Lower leg skin (tissue), 4 donors: ENCODE data around the gene GLUD2. TPM values are rescaled to one million over a fixed set of nuclear protein-coding genes. Genes with fewer than 3 reads are reported as not detected.

Experiments
- DNase-seq, 2 donors: peaks; one replicate each; pipeline ENCODE4 v3.0.0-alpha.2; 2019; ENCODE audit warnings: low spot score in 2 of 2
- H3K4me3 ChIP-seq: fragments of 200-600 bp; sonication (generic); 2 replicates; pipeline ENCODE4 v1.5.1; 2017; ENCODE audit warnings: mild to moderate bottlenecking, low read depth; ENCODE audit not compliant: poor library complexity, severe bottlenecking
- POLR2A ChIP-seq, 2 donors: fragments of 450-650 bp; IDR thresholded peaks; one replicate each; pipeline ENCODE4 v1.6.1; 2016 to 2017; ENCODE audit warnings: antibody characterized with exemption in 2 of 2, mild to moderate bottlenecking in 1 of 2, moderate library complexity in 1 of 2
- WGBS, 2 donors: methylation state at CpG; one replicate each; pipeline ENCODE4 v1.1.5; 2018; 5-methylcytosine and 5-hydroxymethylcytosine counted together
- intact Hi-C: fragments of 100-400 bp; cut with DNase I; formaldehyde crosslinking; loops from one replicate; pipeline ENCODE4 v1.15.0; 2023; ENCODE audit warnings: low total_unique reads
- total RNA-seq, 4 donors: library from RNA; depleted of rRNA; stranded (reverse); fragments of >200 nt; gene quantifications; one replicate each; pipeline ENCODE4 v1.1.0, GENCODE V29; 2016
- TF ChIP-seq, protein P1 (sequence below), 3 donors: fragments of 450-650 bp; IDR thresholded peaks; one replicate each; pipeline ENCODE4 v1.5.1; 2016; ENCODE audit warnings: antibody characterized with exemption in 3 of 3, mild to moderate bottlenecking in 3 of 3, moderate library complexity in 2 of 3

The GLUD2 gene
- total RNA-seq, 4 donors from 2014 or later, result 0.34 to 0.99 (median 0.78) TPM

DNA sequence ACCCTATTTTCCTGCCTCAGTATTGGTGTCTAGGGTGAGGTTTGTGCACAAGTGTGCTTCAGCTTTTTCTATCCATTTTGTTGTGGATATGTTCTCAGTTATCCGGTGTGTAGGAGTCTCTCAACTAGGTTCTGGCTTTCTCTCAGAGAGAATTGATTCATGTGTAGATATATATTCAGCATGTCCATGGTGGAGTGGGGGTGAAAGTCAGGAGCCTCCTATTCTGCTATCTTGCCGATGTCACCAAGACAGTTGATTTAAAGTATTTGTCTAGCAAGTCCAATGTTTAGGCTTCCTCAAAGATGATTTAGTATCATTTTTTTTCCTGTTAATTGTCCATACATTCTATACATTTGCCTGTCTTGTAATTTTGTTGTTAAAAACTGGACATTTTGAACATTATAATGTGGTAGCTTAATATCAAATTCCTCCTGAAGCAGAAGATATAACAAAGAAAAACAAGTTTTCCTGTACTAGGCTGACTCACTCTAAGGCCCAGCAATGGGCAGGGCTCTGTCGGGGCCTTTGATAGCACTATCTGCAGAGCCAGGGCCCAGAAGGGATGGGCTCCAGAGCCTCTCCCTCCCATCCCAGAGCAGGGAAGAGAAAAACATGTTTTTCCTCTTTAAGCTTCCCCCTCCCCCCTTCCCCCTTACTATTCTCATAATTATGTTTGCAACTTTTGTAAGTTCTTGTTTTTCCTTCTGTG, 37.6 kb downstream of the GLUD2 start:
- no peak for DNase-seq
- intact Hi-C loops, result no loop called here
- no peak overlapping the region for H3K4me3 ChIP-seq
- 73 to 86% methylated on average over 3 of the region's 3 CpGs for WGBS, 2 donors
- TF ChIP-seq, protein P1, sequence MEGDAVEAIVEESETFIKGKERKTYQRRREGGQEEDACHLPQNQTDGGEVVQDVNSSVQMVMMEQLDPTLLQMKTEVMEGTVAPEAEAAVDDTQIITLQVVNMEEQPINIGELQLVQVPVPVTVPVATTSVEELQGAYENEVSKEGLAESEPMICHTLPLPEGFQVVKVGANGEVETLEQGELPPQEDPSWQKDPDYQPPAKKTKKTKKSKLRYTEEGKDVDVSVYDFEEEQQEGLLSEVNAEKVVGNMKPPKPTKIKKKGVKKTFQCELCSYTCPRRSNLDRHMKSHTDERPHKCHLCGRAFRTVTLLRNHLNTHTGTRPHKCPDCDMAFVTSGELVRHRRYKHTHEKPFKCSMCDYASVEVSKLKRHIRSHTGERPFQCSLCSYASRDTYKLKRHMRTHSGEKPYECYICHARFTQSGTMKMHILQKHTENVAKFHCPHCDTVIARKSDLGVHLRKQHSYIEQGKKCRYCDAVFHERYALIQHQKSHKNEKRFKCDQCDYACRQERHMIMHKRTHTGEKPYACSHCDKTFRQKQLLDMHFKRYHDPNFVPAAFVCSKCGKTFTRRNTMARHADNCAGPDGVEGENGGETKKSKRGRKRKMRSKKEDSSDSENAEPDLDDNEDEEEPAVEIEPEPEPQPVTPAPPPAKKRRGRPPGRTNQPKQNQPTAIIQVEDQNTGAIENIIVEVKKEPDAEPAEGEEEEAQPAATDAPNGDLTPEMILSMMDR (IDR thresholded peaks at IDR 0.05), result no peak
- no peak for TF ChIP-seq POLR2A (IDR thresholded peaks at IDR 0.05)

DNA sequence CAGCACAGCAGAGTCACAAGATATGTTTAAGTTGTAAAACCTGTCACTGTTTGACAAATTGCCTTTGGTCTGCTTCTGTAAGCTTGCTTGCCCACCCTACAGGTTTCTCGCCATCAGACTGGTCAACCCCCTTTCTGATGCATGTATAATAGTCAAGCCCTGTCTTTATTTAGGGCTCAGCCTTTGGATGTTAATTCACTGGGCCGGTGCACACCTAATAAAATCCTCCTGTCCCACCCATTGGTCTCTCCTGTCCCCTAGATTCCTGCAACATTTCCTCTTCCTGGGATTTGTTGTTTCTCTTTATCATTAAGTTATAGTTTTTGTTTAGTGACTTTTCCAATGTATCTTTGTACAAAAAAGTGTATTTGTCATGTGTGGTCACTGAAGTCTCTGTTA, 38.2 kb downstream of the GLUD2 start:
- no peak for TF ChIP-seq POLR2A (IDR thresholded peaks at IDR 0.05)
- TF ChIP-seq, protein P1 (IDR thresholded peaks at IDR 0.05), result no peak
- H3K4me3 ChIP-seq, result no peak overlapping the region
- no peak for DNase-seq
- 65 to 83% methylated on average over 2 of the region's 2 CpGs for WGBS, 2 donors
- intact Hi-C loops, result no loop called here

DNA sequence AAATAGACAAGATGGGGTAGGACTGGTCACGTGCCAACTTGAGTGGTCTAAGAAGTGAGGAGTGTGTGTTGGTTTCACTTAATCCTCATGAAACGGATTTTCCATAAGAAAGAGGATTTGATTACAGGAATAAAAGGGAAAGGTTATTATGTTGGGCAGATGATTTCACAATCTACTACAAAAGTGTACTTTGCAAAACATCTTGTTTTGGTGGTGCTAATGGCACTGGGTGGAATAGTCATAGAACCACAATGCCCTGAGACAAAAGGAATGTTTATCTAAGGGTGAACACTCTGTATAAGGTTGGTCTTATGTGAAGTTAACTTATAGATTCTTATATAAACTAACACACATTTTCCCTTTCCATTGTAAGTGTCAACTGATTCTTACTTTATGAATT, 45.6 kb downstream of the GLUD2 start:
- 55 to 79% methylated on average over 2 of the region's 2 CpGs for WGBS, 2 donors
- intact Hi-C loops, result no loop called here
- H3K4me3 ChIP-seq, result no peak overlapping the region
- TF ChIP-seq, protein P1 (IDR thresholded peaks at IDR 0.05), result no peak
- TF ChIP-seq POLR2A (IDR thresholded peaks at IDR 0.05), result no peak
- no peak for DNase-seq

Other genes with a start within 250 kb of the GLUD2 start
- gene CT47B1, start 171.7 kb upstream of the GLUD2 start, total RNA-seq, result not detected
- gene CT47A11, start 110.5 kb upstream of the GLUD2 start, total RNA-seq, result not detected
- gene CT47A10, start 105.6 kb upstream of the GLUD2 start, total RNA-seq, result not detected
- gene CT47A9, start 100.7 kb upstream of the GLUD2 start, total RNA-seq, result not detected
- not detected for gene CT47A8, start 95.9 kb upstream of the GLUD2 start, total RNA-seq
- not detected for gene CT47A7, start 91.0 kb upstream of the GLUD2 start, total RNA-seq
- not detected for gene CT47A6, start 86.1 kb upstream of the GLUD2 start, total RNA-seq
- not detected for gene CT47A5, start 81.3 kb upstream of the GLUD2 start, total RNA-seq
- gene CT47A4, start 76.4 kb upstream of the GLUD2 start, total RNA-seq, result not detected
- gene CT47A3, start 71.5 kb upstream of the GLUD2 start, total RNA-seq, result not detected
- not detected for gene CT47A2, start 66.7 kb upstream of the GLUD2 start, total RNA-seq
- not detected for gene CT47A1, start 61.9 kb upstream of the GLUD2 start, total RNA-seq